ENCODE results near the gene SLCO4A1. TPM values are rescaled to one million over a fixed set of nuclear protein-coding genes. Genes with fewer than 3 reads are reported as not detected.

Gene SLCO4A1
- total RNA-seq, 2 experiments from 2014 or later: 66.5 to 68.4 TPM

GRCh38 chr20:62664019-62664971 is 22.0 kb downstream of the SLCO4A1 start:
- Mint-ChIP-seq H3K27me3 (no peaks in the 10 kb centered on the region), H3K27ac (no peak overlapping the region), H3K4me1 (ENCODE audit: low read depth) (no peaks in the 10 kb centered on the region), H3K9me3 (no peaks in the 10 kb centered on the region), H3K4me3 (no peak overlapping the region), H3K36me3 (ENCODE audit: low read depth) (peaks cover 25% of the 10 kb centered on the region)
- intact Hi-C loops (cut with micrococcal nuclease): no loop called here
- POLR2A ChIA-PET: no interaction called here
- TF ChIP-seq CTCF (IDR thresholded peaks at IDR 0.05): no peak
- CTCF ChIA-PET: no interaction called here
- ATAC-seq: no peak
- no peak for DNase-seq

- peaks cover 26% of the 10 kb centered on the region for H3K36me3 Mint-ChIP-seq (ENCODE audit: low read depth)
- H3K27me3 Mint-ChIP-seq: no peaks in the 10 kb centered on the region
- H3K4me1 Mint-ChIP-seq (ENCODE audit: low read depth): no peaks in the 10 kb centered on the region
- ChIA-PET POLR2A (no interaction called here), CTCF (no interaction called here)
- intact Hi-C loops (cut with micrococcal nuclease): no loop called here
- DNase-seq (no peak), ATAC-seq (no peak)
- H3K9me3 Mint-ChIP-seq: no peaks in the 10 kb centered on the region
- TF ChIP-seq CTCF (IDR thresholded peaks at IDR 0.05): no peak
- H3K27ac Mint-ChIP-seq: no peak overlapping the region
- no peak overlapping the region for H3K4me3 Mint-ChIP-seq
Observed at GRCh38 chr20:62665153-62665754, 23.0 kb downstream of the SLCO4A1 start.

GRCh38 chr20:62665826-62666735 is 23.8 kb downstream of the SLCO4A1 start:
- Mint-ChIP-seq H3K27ac (no peak overlapping the region), H3K4me1 (ENCODE audit: low read depth) (no peaks in the 10 kb centered on the region), H3K36me3 (ENCODE audit: low read depth) (peaks cover 28% of the 10 kb centered on the region), H3K9me3 (no peaks in the 10 kb centered on the region), H3K27me3 (no peaks in the 10 kb centered on the region), H3K4me3 (no peak overlapping the region)
- no peak for TF ChIP-seq CTCF (IDR thresholded peaks at IDR 0.05)
- POLR2A ChIA-PET: no interaction called here
- no peak for DNase-seq
- CTCF ChIA-PET: no interaction called here
- intact Hi-C loops (cut with micrococcal nuclease): no loop called here
- no peak for ATAC-seq

GRCh38 chr20:62666736-62667529 is 24.6 kb downstream of the SLCO4A1 start:
- Mint-ChIP-seq H3K27me3 (no peaks in the 10 kb centered on the region), H3K4me3 (no peak overlapping the region), H3K36me3 (ENCODE audit: low read depth) (peaks cover 30% of the 10 kb centered on the region), H3K27ac (no peak overlapping the region), H3K4me1 (ENCODE audit: low read depth) (no peaks in the 10 kb centered on the region), H3K9me3 (no peaks in the 10 kb centered on the region)
- intact Hi-C loops (cut with micrococcal nuclease): no loop called here
- ChIA-PET POLR2A (no interaction called here), CTCF (interaction anchor here (1.1 kb wide), 1 partner anchor 125 kb away, joined by 3 read pairs; no protein-coding TSS in a partner anchor)
- DNase-seq (no peak), ATAC-seq (no peak)
- no peak for TF ChIP-seq CTCF (IDR thresholded peaks at IDR 0.05)
